Bronchial epithelial cell (primary cell): ENCODE results near the gene ACTR1A. TPM values are rescaled to one million over a fixed set of nuclear protein-coding genes. Genes with fewer than 3 reads are reported as not detected.

Source experiments
- DNase-seq: peaks from one replicate; pipeline ENCODE4 v3.0.0-alpha.2; 2010; ENCODE audit warnings: low read depth
- FAIRE-seq: peaks from 2 replicates; lab custom pipeline; 2011; peaks lifted over from hg19 to GRCh38; lab: Jason Lieb, UNC
- H3K27me3 ChIP-seq: 2 replicates; pipeline ENCODE4 v1.5.1; 2011; ENCODE audit warnings: low read length; ENCODE audit not compliant: control insufficient read depth, insufficient read depth
- H3K36me3 ChIP-seq: 2 replicates; pipeline ENCODE4 v1.5.1; 2011; ENCODE audit warnings: low read length; ENCODE audit not compliant: control insufficient read depth, insufficient read depth
- H3K4me3 ChIP-seq: 2 replicates; pipeline ENCODE4 v1.5.1; 2011; ENCODE audit warnings: mild to moderate bottlenecking, low read depth, low read length, control low read depth
- CTCF ChIP-seq: IDR thresholded peaks from 2 replicates; pipeline ENCODE4 v1.5.1; 2011; ENCODE audit warnings: mild to moderate bottlenecking, moderate library complexity, low read length, control low read depth, inconsistent platforms; ENCODE audit not compliant: insufficient read depth, severe bottlenecking
- total RNA-seq: library from RNA; depleted of rRNA; stranded (reverse); fragments of >200 nt; gene quantifications from 2 replicates; pipeline ENCODE4 v1.2.1, GENCODE V29; 2014

Gene ACTR1A
- total RNA-seq, 1 donor from 2014 or later = 53.2 TPM

- Histone ChIP-seq H3K4me3 (no peak overlapping the region), H3K36me3 (peaks cover 14% of the 10 kb centered on the region), H3K27me3 (no peaks in the 10 kb centered on the region)
- FAIRE-seq = no peak
- no peak for TF ChIP-seq CTCF
- DNase-seq = no peak
Observed at GRCh38 chr10:102492344-102492939, 10.1 kb downstream of the ACTR1A start.

GRCh38 chr10:102491136-102491535 is 11.4 kb downstream of the ACTR1A start:
- no peak for DNase-seq
- no peak overlapping the region for H3K4me3 ChIP-seq
- no peak for TF ChIP-seq CTCF
- H3K36me3 ChIP-seq = peaks cover 16% of the 10 kb centered on the region
- FAIRE-seq = no peak
- no peaks in the 10 kb centered on the region for H3K27me3 ChIP-seq

DNA sequence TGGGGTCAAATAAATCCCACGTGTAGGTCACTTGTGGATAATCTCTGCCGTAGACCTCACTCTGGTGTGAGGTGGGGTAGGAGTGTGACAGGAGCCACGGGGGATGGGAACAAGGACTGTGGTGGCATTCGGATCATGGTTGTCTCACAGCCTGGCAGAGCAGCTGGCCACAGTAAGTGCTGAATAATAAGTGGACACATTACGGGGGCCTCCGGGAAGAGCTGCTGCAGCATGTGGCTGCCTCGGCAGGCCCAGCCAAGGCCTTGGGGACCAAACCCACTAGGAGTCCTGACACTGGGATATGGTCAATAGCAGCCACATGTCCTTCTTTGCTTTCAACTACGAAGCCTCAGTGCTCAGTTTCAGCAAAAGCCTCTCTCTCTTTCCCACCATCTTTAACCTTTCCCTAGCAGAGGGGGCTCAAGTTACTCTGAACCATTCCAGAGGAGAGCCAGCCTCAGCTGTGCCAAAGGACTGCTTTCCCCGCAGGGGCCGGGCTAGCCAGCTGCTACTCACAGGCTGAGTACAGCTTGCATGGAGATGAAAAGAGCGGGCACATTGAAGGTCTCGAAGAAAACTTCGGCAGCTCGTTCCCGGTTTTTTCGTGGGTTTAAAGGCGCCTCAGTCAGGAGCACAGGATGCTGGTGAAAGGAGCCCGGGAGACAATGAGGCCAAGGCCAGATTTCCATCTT is 17.3 kb downstream of the ACTR1A start:
- H3K27me3 ChIP-seq = no peaks in the 10 kb centered on the region
- no peak overlapping the region for H3K4me3 ChIP-seq
- TF ChIP-seq CTCF = no peak
- H3K36me3 ChIP-seq = peaks cover 41% of the 10 kb centered on the region
- FAIRE-seq (no peak), DNase-seq (no peak)

DNA sequence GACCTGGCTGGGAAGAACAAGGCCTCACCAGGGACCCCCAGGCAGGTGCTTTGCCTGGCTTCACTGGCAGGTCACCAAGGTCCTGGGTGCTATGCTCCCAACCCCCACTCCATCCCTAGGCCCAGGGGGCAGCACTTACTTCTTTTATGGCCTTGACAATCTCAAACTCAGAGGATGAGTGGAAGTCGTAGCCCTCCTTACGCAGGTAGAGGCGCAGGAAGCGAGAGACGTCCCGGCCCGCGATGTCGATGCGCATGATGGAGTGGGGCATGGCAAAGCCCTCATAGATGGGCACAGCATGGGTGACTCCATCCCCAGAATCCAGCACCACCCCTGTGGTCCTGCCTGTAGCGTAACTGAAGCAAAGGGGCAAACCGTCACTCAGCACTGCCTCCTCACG is 18.5 kb downstream of the ACTR1A start:
- no peak for TF ChIP-seq CTCF
- Histone ChIP-seq H3K27me3 (no peaks in the 10 kb centered on the region), H3K4me3 (no peak overlapping the region), H3K36me3 (peaks cover 45% of the 10 kb centered on the region)
- FAIRE-seq (no peak), DNase-seq (no peak)

- Histone ChIP-seq H3K27me3 (no peaks in the 10 kb centered on the region), H3K36me3 (peaks cover 31% of the 10 kb centered on the region), H3K4me3 (no peak overlapping the region)
- no peak for TF ChIP-seq CTCF
- peak; percentile 36 for FAIRE-seq
- DNase-seq = no peak
Observed at GRCh38 chr10:102480396-102480795, 22.1 kb downstream of the ACTR1A start.

DNA sequence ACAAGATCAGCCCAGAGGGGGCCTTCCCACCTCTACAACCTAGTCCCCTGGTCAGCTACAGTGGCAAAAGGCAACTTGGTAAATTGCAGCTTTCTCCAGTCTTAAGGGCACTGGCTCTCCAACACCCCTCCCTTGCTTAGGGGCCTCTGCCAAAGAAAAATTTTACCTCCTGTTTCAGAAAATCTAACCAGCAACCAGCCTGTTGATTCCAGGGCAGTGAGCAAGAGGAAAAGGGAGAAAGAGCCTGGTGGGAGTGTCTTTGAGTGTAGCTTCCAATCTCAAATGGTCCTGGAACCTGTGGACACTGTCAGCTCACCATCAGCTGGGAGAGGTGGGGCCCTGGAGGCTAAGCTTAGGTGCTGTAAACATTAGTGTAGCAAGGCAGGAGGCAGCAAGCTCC is 22.9 kb downstream of the ACTR1A start:
- Histone ChIP-seq H3K27me3 (no peaks in the 10 kb centered on the region), H3K4me3 (no peak overlapping the region), H3K36me3 (peaks cover 25% of the 10 kb centered on the region)
- no peak for TF ChIP-seq CTCF
- DNase-seq (no peak), FAIRE-seq (no peak)
